Activated naive CD4-positive, alpha-beta T cell treated with anti-CD3 and anti-CD28 coated beads for 36 hours (primary cell): Measurements from ENCODE around the gene STMN1. TPM values are rescaled to one million over a fixed set of nuclear protein-coding genes. Genes with fewer than 3 reads are reported as not detected.
A peak's percentile ranks its signal among the peaks of the same experiment; 100 is the strongest.

Experiments used
- CTCF ChIA-PET: fragments of 350-600 bp; sonication (Branson Sonifier 250); formaldehyde crosslinking; loops from one replicate; lab custom pipeline; 2021; ENCODE audit warnings: antibody characterized with exemption; lab: Charles Lee
- DNase-seq: peaks from one replicate; pipeline ENCODE4 v3.0.0-alpha.2; 2020
- H3K27ac Mint-ChIP-seq: one replicate; pipeline ENCODE4 v1.8.0; 2021; ENCODE audit warnings: mild to moderate bottlenecking, mixed read lengths
- H3K27me3 Mint-ChIP-seq: one replicate; pipeline ENCODE4 v1.8.0; 2021; ENCODE audit warnings: low read depth, mixed read lengths
- H3K36me3 Mint-ChIP-seq: one replicate; pipeline ENCODE4 v1.8.0; 2021; ENCODE audit warnings: low read depth, mixed read lengths
- H3K4me1 Mint-ChIP-seq: one replicate; pipeline ENCODE4 v1.8.0; 2021; ENCODE audit warnings: low read depth, mixed read lengths
- H3K4me3 Mint-ChIP-seq: one replicate; pipeline ENCODE4 v1.8.0; 2021; ENCODE audit warnings: mild to moderate bottlenecking, moderate library complexity, mixed read lengths
- H3K9me3 Mint-ChIP-seq: one replicate; pipeline ENCODE4 v1.8.0; 2021; ENCODE audit warnings: mixed read lengths
- intact Hi-C: fragments of 100-400 bp; cut with micrococcal nuclease; formaldehyde crosslinking; loops from one replicate; pipeline ENCODE4 v1.15.1; 2023
- total RNA-seq, 2 experiments: library from RNA; stranded (reverse); gene quantifications; one replicate each; pipeline ENCODE4 v1.2.3, GENCODE V29; 2021

STMN1 gene
- total RNA-seq, 2 experiments from 2014 or later = 708 to 746 TPM

DNA sequence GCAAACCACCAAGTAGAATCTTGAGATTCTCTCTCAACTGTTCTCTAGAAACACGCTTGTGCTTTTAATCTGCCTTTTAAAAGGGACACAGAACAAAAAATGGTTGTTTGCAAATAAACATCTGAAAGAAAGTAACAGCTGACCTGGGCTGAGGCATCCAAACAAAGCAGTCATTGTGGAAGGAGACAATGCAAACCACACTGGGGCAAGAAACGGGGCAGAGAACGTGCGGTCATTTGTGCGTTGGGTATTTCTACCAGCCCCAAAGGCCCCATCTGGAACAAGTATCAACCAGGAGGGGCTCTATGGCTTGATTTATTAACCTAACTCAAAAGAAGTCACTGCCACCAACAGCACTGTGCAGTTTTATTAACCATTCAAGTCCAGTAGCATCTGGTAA is 6.0 kb downstream of the STMN1 start:
- CTCF ChIA-PET = interaction anchor here (0.6 to 2.9 kb wide), 2 partner anchors 97 to 154 kb away, joined by 3 to 15 read pairs; partner anchors contain the start of gene PAFAH2
- H3K27ac Mint-ChIP-seq = no peak overlapping the region
- H3K9me3 Mint-ChIP-seq = no peaks in the 10 kb centered on the region
- intact Hi-C loops = no loop called here
- H3K27me3 Mint-ChIP-seq = no peaks in the 10 kb centered on the region
- H3K4me3 Mint-ChIP-seq = no peak overlapping the region
- H3K36me3 Mint-ChIP-seq = peaks cover 62% of the 10 kb centered on the region
- H3K4me1 Mint-ChIP-seq = peaks cover 34% of the 10 kb centered on the region
- DNase-seq = no peak

DNA sequence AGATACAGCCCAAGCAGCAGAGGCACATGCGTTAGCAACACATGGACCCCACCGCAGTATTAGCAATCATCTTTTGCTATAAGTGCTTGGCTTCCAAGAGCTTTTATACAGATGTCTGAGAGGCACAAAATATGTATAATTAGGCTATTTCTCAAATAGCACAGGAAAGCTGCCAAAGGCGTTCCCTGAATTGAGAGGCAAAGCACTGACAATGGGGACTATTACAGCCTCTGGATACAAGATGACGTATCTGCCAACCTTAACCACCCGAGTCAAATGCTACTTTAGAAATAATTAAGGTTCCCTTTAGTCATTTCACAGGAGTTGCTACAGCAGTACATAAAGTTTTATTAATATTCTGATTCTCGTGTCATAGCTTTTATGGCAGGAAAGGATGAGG is 6.4 kb downstream of the STMN1 start:
- Mint-ChIP-seq H3K4me1 (peaks cover 31% of the 10 kb centered on the region), H3K4me3 (no peak overlapping the region), H3K9me3 (no peaks in the 10 kb centered on the region), H3K27me3 (no peaks in the 10 kb centered on the region), H3K27ac (no peak overlapping the region), H3K36me3 (peaks cover 58% of the 10 kb centered on the region)
- CTCF ChIA-PET = interaction anchor here (2.9 kb wide), 1 partner anchor 98 kb away, joined by 15 read pairs; the partner anchor contains the start of gene PAFAH2
- intact Hi-C loops = loop anchor here (5.0 kb wide), 1 partner anchor 62 kb away; no protein-coding TSS in a partner anchor
- DNase-seq = no peak

- DNase-seq = no peak
- Mint-ChIP-seq H3K36me3 (peaks cover 49% of the 10 kb centered on the region), H3K9me3 (no peaks in the 10 kb centered on the region), H3K27me3 (no peaks in the 10 kb centered on the region), H3K4me3 (no peak overlapping the region), H3K27ac (peak overlapping the region; percentile 4), H3K4me1 (peaks cover 21% of the 10 kb centered on the region)
- CTCF ChIA-PET = interaction anchor here (5.8 kb wide), 1 partner anchor 100 kb away, joined by 154 read pairs; the partner anchor contains the start of gene PAFAH2
- intact Hi-C loops = loop anchor here (5.0 kb wide), 1 partner anchor 61 kb away; no protein-coding TSS in a partner anchor
Observed at GRCh38 chr1:25898223-25899015, 7.8 kb downstream of the STMN1 start.

GRCh38 chr1:25897754-25898153 is 8.5 kb downstream of the STMN1 start:
- Mint-ChIP-seq H3K4me3 (no peak overlapping the region), H3K27ac (peak overlapping the region; percentile 44), H3K4me1 (peaks cover 17% of the 10 kb centered on the region), H3K36me3 (peaks cover 44% of the 10 kb centered on the region), H3K27me3 (no peaks in the 10 kb centered on the region), H3K9me3 (no peaks in the 10 kb centered on the region)
- intact Hi-C loops = loop anchor here (5.0 kb wide), 1 partner anchor 60 kb away; no protein-coding TSS in a partner anchor
- CTCF ChIA-PET = interaction anchor here (5.8 kb wide), 1 partner anchor 100 kb away, joined by 154 read pairs; the partner anchor contains the start of gene PAFAH2
- DNase-seq = no peak

DNA sequence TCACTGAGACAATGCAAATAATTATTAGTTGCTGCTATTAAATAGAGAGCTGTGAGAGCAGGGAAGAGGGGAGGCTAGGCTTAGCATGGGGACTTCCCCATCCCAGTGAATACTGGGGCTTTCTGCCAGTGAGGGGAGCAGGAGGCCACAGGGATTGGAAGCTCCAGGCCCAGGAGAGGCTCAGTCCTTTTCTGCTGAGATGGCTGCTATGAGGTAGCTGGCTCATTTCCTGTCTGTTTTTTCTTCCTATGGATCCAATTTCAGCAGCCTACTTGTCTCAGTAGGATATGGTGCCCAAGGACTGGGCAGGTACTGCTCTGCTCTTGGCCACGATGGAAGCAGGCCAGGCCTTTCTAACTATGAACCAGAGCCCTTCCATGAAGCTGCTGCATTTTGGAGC is 10.0 kb downstream of the STMN1 start:
- Mint-ChIP-seq H3K27me3 (no peaks in the 10 kb centered on the region), H3K4me1 (peaks cover 17% of the 10 kb centered on the region), H3K36me3 (peaks cover 32% of the 10 kb centered on the region), H3K27ac (no peak overlapping the region), H3K9me3 (no peaks in the 10 kb centered on the region), H3K4me3 (no peak overlapping the region)
- CTCF ChIA-PET = interaction anchor here (0.6 to 5.8 kb wide), 22 partner anchors 8 to 336 kb away, joined by 3 to 154 read pairs (median 4); partner anchors contain the start of genes MTFR1L and PAFAH2
- intact Hi-C loops = loop anchor here (5.0 kb wide), 1 partner anchor 59 kb away; no protein-coding TSS in a partner anchor
- DNase-seq = no peak

GRCh38 chr1:25895365-25895990 is 10.7 kb downstream of the STMN1 start:
- Mint-ChIP-seq H3K4me3 (no peak overlapping the region), H3K9me3 (no peaks in the 10 kb centered on the region), H3K4me1 (peaks cover 17% of the 10 kb centered on the region), H3K36me3 (peaks cover 25% of the 10 kb centered on the region), H3K27me3 (no peaks in the 10 kb centered on the region), H3K27ac (no peak overlapping the region)
- intact Hi-C loops = loop anchor here (1.0 to 5.0 kb wide), 2 partner anchors 58 to 103 kb away; partner anchors contain the start of gene PAFAH2
- CTCF ChIA-PET = interaction anchor here (0.6 to 5.8 kb wide), 31 partner anchors 9 to 208 kb away, joined by 3 to 154 read pairs (median 4); partner anchors contain the start of genes AUNIP, MTFR1L, PAFAH2 and PAQR7
- peak; percentile 92 for DNase-seq

DNA sequence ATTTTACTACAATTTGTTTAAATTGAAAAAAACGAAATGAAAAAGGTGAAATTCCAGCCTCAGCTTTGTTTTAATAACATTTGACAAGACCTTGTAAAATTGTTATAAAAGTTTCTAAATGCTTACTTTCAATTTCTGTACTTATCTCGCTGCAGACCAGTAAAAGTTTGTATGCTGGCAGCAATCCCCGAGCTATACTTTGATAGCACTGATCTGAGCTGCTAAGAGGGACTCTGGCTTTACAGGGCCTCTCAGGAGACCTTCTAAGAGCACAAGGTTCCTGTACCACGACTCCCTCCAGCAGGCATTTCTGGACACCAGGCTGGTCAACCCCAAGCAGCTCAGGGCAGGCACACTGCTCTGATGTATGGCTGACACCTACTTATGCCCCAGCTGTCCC is 13.1 kb downstream of the STMN1 start:
- no peaks in the 10 kb centered on the region for H3K9me3 Mint-ChIP-seq
- H3K4me3 Mint-ChIP-seq = no peak overlapping the region
- intact Hi-C loops = no loop called here

GRCh38 chr1:25891606-25892005 is 14.6 kb downstream of the STMN1 start:
- H3K36me3 Mint-ChIP-seq = peaks cover 3% of the 10 kb centered on the region
- H3K4me1 Mint-ChIP-seq = peaks cover 15% of the 10 kb centered on the region
- no peak overlapping the region for H3K27ac Mint-ChIP-seq
- H3K27me3 Mint-ChIP-seq = no peaks in the 10 kb centered on the region
- CTCF ChIA-PET = no interaction called here
- no peak overlapping the region for H3K4me3 Mint-ChIP-seq
- no peak for DNase-seq
- H3K9me3 Mint-ChIP-seq = no peaks in the 10 kb centered on the region
- intact Hi-C loops = no loop called here

More for the DNA sequence above, 13.1 kb downstream of the STMN1 start:
- no peaks in the 10 kb centered on the region for H3K27me3 Mint-ChIP-seq
- no peak overlapping the region for H3K27ac Mint-ChIP-seq
- peaks cover 5% of the 10 kb centered on the region for H3K36me3 Mint-ChIP-seq
- peaks cover 15% of the 10 kb centered on the region for H3K4me1 Mint-ChIP-seq
- CTCF ChIA-PET = interaction anchor here (0.5 to 1.9 kb wide), 4 partner anchors 10 to 213 kb away, joined by 3 to 6 read pairs (median 3); partner anchors contain the start of gene PAFAH2
- no peak for DNase-seq

GRCh38 chr1:25890239-25891034 is 15.8 kb downstream of the STMN1 start:
- CTCF ChIA-PET = interaction anchor here (1.5 kb wide), 1 partner anchor 107 kb away, joined by 4 read pairs; the partner anchor contains the start of gene PAFAH2
- Mint-ChIP-seq H3K27me3 (no peaks in the 10 kb centered on the region), H3K4me1 (peaks cover 5% of the 10 kb centered on the region), H3K4me3 (no peak overlapping the region), H3K9me3 (no peaks in the 10 kb centered on the region), H3K27ac (no peak overlapping the region), H3K36me3 (peaks cover 2% of the 10 kb centered on the region)
- DNase-seq = no peak
- intact Hi-C loops = no loop called here

GRCh38 chr1:25889470-25889869 is 16.7 kb downstream of the STMN1 start:
- Mint-ChIP-seq H3K27me3 (no peaks in the 10 kb centered on the region), H3K4me3 (no peak overlapping the region), H3K36me3 (no peaks in the 10 kb centered on the region), H3K9me3 (no peaks in the 10 kb centered on the region), H3K27ac (no peak overlapping the region), H3K4me1 (peaks cover 1% of the 10 kb centered on the region)
- no peak for DNase-seq
- intact Hi-C loops = no loop called here
- CTCF ChIA-PET = interaction anchor here (1.5 kb wide), 1 partner anchor 108 kb away, joined by 4 read pairs; the partner anchor contains the start of gene PAFAH2

GRCh38 chr1:25888426-25888987 is 17.7 kb downstream of the STMN1 start:
- no peaks in the 10 kb centered on the region for H3K36me3 Mint-ChIP-seq
- no peaks in the 10 kb centered on the region for H3K9me3 Mint-ChIP-seq
- H3K4me1 Mint-ChIP-seq = peaks cover 1% of the 10 kb centered on the region
- CTCF ChIA-PET = interaction anchor here (1.0 kb wide), 1 partner anchor 16 kb away, joined by 3 read pairs; no protein-coding TSS in a partner anchor
- no peak overlapping the region for H3K27ac Mint-ChIP-seq
- DNase-seq = no peak
- H3K27me3 Mint-ChIP-seq = no peaks in the 10 kb centered on the region
- no peak overlapping the region for H3K4me3 Mint-ChIP-seq
- intact Hi-C loops = no loop called here
